HG02852 (cell line): ENCODE results near the gene CHID1.

Source experiments
- ATAC-seq: cut with Tn5 transposase; IDR thresholded peaks from one replicate; pipeline ENCODE4 v1.9.1; 2021; ENCODE audit warnings: mild to moderate bottlenecking, moderate library complexity; ENCODE audit not compliant: unreplicated experiment

CHID1 gene

DNA sequence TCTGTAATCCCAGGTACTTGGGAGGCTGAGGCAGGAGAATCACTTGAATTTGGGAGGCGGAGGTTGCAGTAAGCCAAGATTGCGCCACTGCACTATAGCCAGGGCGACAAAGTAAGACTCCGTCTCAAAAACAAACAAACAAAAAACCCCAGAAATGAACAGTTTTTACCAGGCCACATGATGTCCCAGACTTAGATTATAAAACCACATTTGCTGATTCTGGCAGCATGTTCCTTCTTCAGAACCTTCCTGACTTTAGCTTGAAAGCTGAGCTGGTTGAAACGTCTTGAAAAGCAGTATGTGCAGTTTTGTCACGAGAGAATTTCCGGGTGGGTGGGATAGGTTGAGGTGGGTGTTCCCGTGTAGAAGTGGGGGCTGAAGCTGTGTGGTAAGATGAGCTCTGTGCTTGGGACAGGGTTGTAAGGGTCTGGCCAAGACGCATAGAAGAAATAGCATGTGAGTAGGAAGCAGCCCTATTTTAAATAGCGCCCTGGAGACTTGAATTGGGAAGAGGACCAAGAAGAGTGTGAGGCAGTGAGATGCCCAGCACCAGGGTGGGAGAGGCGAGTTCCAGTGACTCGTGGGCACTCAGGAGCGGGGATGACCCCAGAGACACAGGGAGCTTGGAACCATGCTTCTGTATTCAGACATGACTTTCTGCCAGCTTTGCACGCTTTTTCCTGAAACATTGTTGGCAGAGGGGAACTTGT is 22.7 kb upstream of the CHID1 start:
- ATAC-seq = no peak

DNA sequence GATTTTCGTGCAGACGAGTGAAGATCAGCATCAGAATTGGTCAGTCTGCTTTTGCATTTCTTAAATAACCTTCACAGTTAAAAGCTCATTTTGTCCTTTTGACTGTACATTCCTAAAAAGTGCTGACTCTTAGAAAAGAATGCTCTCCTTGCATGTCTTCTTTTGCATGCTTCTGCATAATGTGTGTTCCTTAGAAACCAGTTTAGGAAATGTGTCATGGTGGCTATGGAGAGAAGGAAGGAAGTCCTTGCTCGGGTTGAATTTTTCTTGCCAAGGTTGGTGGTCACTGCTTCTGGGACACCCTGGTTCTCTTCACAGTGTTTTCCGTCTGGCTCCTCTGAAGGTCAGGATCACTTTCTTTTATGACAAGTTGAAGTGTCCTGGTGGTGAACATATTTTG is 21.8 kb upstream of the CHID1 start:
- no peak for ATAC-seq

DNA sequence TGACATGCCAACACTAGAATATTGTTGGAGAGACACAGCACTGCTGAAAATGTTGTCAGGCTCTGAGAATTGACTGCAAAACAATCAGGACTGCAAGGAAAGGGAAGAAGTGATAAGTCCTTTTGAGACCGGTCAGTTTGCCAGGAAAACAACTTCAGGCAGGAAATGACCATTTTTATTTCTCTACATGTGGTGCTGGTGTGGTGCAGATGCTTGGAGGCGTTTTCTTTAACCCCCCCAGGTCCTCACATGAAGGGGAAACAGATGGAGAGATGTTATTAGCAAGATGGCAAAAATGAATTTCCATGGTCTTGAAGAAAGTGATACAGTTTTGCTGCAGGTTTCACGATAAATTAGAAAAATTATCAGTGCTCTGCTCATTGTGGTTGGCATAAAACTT is 20.8 kb upstream of the CHID1 start:
- ATAC-seq = no peak

DNA sequence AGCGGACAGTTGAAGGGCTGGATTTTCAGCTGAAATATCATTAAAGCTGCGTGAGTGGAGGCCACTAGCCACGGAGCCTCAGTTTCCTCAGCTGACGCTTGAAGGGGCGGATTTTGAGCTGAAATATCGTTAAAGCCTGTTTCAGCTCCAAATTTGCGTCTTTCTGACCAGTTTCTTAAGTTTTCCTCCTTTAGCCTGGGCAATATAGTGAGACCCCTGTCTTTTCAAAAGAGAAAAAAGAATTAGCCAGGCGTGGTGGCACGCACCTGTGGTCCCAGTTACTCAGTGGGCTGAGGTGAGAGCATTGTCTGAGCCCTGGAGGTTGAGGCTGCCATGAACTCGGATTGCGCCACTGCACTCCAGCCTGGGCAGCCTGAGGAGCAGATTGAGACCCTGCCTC is 18.8 kb upstream of the CHID1 start:
- ATAC-seq = no peak

DNA sequence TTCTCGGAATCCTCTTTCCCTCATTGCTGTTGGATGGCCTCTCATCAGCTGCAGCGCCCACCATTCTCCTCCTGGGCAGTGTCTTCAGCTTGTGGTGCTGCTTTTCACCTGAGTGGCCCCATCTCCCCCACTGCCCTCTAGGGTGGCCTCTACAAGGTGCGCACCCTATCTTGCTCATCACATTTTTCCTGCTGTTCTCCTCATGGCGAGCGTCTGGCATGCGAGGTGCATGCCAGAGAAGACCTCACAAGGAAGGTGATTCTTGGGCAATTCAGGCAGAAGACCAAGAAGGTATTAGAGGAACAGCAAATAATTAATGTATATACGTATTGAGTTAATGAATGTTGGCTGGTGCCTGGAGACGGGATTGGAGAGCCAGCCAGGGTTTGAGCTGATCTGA is 18.2 kb upstream of the CHID1 start:
- ATAC-seq = no peak

DNA sequence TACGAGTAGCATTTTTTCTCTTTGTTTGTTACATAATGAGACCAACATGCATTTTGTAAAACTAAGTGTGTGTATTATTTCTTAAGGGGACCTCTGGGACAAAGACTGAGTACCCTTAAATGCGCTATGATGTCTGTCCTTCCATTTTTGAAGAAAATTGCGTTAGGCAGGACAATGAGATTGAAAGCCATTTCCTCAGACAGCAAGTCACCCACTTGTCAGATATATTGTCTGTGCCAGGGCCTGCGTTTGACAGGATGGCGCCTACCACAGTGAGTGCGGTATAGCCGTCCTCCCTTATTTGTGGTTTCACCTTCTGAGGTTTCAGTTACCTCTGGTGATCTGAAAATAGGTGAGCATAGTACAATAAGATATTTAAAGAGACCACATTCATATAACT is 17.3 kb upstream of the CHID1 start:
- ATAC-seq = no peak

DNA sequence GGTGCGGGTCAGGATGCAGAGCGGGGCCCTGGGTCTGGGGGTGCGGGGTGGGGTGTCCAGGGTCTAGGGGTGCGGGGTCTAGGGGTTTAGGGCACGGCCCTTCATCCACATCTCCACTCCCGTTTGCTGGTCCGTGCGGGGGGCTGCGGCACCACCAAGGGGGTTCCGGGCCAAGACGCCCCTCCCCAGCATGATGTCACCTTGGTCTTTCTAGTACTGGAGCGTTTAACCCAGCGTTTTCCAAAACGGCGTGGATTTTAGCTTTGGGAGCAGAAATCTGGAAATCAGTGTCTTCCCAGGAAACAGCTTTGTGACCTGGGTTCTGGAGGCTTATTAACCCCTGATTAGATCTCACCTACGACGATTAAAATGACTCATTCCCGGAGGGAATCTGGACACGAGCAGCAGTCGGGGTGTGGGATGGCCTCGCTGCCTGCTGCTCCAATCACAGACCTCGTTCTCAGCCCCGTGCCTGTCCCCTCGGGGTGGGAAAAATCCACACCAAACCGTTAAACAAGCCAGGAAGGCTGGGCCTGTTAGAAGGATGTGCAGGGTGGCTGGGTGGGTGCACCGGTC is 15.8 kb upstream of the CHID1 start:
- no peak for ATAC-seq

DNA sequence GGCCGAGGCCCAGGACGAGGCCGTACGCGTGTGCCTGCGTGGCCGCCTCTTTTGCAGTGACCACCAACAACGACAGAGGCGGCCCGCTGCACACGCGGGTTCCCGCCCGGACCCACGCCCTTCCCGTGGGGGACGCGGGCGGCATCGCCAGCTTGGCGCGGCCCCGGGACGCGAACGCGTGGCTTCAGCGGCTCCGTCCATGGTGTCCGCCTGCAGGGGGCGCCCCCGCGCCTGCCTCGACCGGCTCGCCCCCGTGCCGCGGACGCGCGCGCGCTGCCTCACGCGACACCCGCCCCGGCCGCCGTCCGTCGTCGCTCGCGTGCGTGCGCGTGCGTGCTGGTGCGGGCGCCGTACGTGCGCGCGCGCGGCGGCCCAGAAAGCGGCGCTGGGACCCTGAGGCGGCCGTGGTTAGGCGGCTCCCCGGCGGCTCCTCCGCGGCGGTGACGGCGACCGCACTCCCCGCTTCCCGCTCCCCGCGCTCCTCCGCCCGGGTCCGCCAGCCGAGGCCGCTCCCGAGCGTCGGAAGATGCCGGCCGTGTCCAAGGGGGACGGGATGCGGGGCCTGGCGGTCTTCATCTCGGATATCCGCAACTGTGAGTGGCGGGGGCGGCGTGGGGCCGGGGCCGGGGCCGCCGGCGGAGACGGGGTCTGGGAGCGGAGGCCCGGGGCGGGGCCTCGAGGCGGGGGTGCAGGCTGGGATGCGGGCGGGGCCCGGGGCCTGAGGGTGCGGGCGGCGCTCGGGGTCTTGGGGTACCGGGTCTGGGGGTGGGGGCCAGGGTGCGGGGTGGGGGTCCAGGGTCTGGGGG is 15.1 kb upstream of the CHID1 start, which contains the start of gene AP2A2:
AP2A2 (plus strand) TSS at position 375 of the 806 bp plus-strand sequence; CDS start at position 527, 152 bp downstream.
- peak; percentile 74 for ATAC-seq

DNA sequence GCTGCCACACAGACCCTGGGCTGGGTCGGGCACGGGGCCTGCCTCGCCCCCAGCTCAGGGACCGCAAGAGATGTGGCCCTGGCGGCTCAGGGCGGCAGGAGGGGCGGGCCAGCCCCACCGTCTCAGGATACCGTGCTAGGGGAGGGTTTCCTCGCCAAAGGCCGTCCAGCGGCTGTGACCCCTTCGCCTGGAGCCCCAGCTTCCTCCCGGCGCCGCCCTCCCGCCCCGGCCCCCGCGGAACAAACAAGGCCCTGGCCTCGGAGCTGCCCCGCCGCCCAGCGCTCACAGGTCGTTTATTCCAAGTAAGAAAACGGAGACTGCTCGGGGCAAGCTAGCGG is 14.5 kb upstream of the CHID1 start:
- no peak for ATAC-seq

DNA sequence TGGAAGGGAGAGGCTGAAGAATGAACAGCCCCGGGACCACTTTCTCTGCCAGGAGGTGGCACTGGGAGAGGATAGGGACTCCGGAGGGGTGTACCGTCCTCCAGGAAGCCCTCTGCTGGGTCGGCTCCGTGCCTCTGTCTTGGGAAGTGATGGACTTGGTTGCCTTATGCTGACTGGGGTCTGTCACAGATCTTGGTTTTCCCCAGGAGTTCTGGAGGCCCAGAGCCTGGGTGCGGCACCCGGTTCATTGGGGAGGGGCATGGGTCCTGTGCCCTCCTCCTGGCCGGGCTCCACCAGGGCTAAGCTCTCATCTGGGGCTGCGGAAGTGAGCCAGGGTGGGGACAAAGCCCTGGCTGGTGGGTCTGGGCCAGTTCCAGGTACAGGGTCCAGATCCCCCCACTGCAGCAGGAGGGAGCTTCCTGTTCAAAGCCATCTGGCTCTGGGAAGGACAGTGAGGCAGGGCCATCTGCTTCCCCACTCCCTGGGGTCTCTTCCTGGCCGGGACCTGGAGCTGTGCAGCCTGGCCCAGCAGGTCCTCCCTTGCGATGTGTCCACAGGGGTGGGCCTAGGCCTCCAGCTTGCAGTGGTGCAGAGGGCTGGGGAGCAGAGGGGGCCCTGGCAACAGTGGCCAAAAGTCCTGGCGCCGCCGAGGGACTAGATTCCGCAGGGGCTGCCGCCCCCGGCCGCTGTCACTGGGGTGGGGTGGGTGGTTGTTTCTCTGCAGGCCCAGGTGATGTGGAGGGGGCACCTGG is 14.0 kb upstream of the CHID1 start:
- ATAC-seq = no peak

DNA sequence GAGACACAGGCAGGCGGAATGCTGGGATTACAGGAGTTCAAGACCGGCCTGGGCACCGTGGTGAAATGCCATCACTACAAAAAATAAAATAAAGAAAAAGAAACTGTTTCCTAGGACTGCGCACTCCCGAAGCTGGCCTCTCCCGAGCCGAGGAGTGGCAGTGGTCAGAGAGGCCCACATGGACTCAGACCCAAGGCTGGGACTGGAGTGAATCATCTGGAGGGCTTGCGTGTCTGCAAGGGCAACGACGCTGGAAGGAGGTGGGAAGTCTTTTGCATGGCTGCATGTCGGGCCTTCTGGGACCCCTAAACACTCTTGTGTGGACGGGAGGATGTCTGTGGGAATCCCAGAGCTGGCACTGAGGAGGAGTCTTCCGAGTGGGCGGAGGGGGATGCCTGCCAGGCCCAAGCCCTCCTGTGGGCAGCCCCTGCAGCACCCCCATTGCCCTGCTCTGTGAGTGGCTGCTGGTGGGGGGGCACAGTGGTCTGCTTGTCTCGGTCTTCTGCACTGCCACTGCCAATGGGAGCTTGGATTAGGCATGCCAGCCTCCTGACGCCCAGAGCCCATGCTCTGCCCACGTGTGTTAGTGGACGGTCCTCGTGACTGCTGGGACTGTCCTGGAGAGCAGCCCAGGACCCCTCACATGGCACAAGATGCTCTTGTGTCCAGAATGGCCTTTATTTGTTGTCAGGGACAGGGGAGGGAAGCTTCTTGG is 13.2 kb upstream of the CHID1 start:
- ATAC-seq = no peak

DNA sequence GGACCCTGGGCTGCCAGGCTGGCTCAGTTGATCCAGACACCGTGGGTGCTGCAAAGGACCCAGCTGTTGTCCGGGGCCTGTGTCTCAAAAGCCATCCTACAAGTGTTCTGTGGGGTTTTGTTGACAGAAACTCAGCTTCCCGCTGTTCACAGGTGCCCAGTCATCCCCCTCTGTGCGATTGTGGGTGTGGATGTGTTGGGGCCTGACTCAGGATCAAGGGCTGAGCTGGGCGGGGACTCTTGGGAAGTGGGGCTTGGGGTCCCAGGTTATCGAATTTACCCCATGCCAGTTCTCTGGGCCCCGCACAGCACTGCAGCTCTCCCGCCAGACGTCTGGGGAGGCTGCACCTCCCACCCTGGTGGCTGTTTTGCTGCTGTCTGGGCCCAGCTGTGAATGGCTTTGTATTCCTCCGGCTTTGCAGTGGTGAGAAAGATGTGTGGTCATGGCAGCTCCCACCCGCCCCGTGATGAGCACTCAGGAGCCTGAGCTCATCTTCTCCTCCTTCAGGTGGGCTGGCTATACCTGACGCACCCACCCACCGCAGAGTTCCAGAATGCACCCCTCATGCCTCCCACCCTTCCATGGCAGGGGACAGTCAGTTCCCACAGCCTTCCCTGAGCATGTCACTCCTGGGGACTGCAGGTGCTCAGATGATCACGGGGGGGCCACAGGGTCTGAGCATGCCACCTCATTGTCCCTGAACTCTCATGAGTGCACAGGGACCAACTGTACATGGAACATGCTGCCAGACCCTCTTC is 11.5 kb upstream of the CHID1 start:
- no peak for ATAC-seq

DNA sequence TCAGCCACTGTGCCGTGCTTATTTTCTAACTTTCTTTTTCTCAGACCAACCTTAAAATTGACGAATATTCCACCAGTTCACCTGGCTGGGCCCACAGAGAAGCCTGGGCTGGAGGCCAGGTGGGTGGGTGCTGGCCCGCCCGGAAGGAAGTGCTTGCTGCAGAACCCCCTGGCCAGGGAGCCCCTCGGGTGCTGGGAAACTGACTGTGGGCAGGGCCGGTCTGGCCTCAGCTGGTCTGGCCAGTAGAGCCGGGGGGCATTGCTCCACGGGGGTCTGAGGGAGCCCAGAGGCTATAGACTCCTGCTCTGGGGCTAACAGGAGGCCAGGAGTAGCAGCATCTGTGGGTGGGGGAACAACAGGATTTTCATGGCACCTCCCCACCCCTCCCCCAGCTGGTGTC is 6.8 kb upstream of the CHID1 start:
- no peak for ATAC-seq

DNA sequence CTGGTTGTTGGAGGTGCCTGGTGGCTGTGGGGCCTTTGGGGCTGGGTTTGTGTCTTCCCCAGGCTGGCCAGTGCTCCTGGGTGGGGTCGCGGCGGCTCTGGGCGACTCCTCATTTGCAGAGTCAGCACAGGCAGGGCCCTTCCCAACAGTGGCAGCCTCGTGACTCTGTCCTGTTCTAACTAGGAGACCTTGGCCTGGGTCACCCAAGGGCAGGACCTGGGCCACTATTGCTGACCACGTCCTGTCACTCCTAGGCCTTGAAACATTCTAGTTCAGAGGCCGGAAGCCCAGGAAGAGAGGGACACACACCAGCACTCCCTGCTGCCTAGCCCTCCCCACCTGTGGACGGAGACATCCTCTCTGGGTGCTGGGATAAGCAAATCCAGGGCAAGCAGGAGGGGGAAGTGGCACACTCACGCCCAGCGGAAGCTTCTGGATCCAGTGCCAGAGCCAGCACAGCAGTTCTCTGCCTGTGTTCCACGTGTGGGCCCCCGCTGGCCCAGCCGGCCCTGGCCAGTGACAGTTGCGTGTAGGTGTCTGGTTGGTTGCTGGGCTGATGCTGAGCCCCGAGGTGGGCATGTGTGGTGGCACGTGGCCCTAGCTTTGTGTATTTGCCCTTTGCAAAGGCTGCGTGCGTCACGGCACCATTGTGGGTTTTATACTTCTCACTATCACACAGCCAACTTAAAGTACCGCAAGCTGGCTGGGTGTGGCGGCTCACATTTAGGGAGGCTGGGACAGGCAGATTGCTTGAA is 4.3 kb upstream of the CHID1 start:
- no peak for ATAC-seq

DNA sequence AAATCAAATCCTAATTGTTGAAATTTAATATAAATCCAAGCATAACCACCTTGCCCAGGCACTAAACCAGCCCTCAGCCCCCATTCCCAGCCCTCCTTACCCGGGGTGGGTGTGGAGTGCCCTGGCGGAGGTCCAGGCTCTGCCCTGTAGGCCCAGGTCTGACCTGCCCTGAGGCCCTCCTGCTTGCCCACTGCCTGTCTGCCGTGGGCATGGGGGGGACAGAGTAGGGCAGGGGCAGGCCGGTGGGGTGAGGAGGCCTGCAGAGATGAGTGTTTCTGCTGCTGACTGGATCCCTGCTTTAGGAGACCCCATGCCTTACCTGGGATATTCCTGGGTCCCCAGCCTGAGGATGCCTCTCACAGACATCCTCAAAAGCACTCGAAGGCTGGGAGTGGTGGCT is 3.6 kb upstream of the CHID1 start:
- ATAC-seq = no peak

DNA sequence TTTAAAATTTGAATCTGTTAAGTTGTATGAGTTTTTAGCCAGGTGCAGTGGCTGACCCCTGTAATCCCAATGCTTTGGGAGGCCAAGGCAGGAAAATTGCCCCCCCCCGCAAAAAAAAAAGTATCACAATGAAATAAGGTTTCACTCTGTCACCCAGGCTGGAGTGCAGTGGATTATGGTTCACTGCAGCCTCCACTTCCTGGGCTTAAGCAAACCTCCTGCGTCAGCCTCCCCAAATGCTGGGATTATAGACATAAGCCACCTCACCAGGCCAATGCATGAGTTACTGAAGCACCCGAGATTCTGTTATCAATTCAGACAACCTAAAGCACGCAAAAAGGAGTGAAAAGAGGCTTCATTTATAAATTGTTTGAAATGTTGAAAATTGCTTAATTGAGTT is 2.4 kb upstream of the CHID1 start:
- no peak for ATAC-seq

DNA sequence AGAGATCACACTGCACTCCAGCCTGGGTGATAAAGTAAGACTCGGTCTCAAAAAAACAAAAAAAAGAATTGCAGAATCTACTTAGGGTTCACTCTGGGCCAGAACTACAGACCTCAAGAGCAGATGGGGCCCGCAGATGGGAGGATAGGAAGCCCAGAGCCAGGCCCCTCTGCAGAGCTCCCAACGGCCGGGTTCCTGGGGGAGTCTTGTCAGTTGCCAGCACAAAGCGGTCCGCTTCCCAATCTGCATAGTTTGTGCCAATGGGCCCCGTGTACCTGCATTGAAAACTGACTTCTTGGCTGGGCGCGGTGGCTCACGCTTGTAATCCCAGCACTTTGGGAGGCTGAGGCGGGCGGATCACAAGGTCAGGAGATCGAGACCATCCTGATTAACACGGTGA is 1.7 kb upstream of the CHID1 start:
- ATAC-seq = no peak

DNA sequence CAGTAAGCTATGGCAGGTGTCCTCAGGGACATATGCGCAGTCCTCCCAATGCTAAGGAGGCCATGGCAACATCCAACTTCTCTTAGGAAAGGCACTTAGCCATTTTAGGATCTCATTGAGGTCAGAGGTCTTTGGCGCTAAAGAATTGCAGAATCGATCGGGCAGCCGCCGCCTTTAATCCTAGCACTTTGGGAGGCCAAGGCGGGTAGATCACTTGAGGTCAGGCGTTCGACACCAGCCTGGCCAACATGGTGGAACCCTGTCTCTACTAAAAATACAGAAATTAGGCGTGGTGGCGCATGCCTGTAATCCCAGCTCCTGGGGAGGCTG is 1.2 kb upstream of the CHID1 start:
- ATAC-seq = no peak

DNA sequence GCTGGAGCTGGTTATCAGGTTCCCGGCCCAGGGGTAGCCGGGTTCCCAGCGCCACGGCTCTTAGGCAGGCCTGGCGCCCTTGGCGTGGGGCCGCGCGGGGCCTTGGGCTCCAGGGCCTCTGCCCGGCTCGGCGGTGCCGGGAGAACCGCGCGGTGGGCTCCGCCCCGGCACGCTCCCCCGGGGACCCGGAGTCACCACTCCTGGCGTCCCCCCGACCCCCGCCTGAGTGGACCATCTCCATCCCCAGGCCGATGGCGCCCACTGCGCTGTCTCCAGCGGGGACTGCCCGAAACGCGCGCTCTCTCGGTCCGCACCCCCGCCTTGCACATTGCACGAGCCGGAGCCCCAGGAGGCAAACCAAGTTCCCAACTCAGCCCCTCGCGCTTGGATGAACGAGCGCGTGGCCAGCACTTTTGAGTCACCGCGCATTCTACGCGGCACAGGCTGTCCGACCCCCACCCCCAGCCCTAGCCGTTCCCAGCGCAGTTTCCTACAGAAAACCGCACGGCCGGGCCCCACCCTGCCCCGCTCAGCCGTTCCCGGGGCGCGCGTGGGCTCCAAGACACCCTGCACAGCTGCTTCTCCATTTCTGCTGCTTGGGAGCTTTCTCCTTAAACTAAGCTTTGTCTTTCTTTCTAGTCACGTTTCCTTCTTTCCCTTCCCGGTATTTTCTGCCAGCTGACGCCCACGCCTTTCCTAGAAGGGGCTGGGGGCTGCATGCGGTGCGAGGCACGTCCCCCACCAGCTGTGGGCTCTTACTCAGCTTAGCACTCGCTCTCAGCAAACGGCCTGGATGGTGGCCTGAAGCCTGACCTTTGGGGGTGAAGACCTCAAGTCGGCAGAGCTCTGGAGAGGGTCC is 650 bp upstream of the CHID1 start:
- peak; percentile 28 for ATAC-seq
